ENCODE measurements around the gene ABLIM1.
A peak's percentile ranks its signal among the peaks of the same experiment; 100 is the strongest.

Gene ABLIM1

GRCh38 chr10:114575417-114576131 is 82.5 kb downstream of the ABLIM1 start:
- no peak for DNase-seq

DNA sequence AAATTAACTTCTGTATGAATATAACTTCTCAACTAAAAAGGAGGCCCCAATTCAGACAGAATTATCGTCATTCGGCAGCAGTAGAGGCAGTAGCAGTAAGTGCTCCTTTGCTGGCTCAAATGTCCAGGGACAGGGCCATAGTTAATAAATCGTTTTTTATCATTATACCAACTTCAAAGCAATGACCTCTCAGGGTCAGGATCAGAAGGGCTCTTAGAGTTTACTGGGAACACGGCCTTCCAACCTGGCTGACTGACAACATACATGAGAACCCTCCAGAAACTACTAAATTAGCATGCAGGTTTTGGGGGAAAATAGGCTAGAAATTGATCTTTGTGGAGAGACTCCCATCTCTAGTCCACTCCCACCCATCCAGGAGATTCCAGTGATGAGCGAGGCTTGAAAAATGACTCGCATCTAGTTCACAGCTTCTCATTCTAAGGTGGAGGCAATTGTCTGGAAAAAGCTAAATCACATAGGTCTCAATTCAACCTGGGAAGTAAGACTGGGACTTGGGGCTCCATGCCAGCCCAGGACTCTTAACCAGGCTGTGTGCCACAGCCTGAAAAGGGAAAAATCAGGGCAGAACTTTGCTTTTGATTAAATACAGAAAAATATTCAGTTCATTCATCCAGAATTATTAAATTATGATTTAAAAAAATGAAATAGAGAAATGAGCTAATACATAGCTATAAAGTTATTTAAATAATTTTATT is 84.6 kb downstream of the ABLIM1 start:
- DNase-seq: no peak

DNA sequence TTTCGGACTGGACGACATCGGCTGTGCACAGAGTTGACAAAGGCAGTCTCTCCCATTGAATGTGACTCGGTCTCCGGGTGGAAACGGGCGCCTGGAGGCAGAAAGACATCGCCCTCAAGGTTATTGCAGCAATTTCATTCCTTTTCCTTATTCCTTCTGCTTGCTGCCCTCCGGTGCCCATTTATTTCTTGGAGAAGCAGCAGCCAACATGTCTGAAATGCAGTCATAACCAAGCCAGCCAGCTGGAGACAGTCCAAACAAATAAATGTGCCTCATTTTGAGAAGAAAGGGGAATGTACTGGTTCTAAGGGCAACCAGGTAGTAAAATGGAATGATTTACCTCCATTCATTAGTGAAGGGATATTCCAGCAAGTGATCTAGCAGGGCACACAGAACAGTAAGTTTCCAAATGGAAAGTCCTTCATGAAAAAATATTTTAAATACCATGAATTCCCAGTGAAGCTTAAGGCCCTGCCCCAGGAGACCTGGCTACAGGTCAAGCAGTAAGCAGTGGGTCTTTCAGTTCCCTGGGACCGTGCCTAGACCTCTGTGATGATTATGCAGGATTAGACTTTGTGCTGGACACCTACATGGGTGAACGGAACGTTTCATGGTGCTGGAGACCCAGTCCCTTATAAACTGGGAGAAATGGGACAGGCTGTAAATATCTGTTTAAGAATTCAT is 86.6 kb downstream of the ABLIM1 start:
- DNase-seq: no peak

GRCh38 chr10:114566064-114566463 is 92.0 kb downstream of the ABLIM1 start:
- no peak for DNase-seq

DNA sequence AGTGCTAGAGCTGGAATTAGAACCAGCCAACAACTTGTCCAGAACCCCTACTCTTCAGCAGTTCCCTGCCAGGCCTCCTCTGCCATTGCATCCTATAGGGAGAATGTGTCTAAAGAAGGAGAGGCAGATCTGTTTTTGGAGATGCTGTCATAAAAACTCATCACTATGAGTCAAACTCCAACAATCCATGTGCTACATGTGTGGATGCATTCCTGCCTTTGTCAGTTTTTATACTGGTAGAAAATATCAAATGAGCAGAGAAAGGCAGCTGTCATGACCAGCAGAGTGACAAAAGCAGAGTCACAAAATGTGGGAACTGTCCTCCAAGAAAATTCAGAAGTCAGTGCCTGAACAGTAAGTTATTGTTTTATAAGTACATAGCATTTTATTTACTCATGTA is 93.0 kb downstream of the ABLIM1 start:
- no peak for DNase-seq

DNA sequence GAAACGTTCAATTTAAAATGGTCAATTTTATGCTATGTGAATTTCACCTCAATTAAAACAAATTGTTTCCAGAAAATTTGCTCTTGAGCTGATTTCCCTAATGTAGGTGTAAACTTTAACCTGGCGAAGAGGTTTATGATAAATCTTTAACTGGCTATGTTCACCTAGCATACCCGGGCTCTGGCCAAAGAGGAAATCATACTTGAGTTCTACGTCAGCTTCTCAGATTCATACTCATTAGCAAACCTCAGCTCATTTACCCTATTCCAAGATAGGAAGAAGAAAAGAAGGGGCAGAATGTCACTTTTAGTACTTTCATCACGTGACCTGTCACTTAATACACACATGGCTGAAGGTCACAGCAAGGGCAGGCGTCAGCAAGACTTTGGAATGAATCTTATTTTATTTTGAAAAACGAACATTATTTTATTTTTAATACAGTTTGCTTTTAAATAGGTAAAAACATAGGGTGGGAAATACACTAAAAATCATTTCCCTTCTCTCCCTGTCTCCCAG is 97.0 kb downstream of the ABLIM1 start:
- DNase-seq: no peak

DNA sequence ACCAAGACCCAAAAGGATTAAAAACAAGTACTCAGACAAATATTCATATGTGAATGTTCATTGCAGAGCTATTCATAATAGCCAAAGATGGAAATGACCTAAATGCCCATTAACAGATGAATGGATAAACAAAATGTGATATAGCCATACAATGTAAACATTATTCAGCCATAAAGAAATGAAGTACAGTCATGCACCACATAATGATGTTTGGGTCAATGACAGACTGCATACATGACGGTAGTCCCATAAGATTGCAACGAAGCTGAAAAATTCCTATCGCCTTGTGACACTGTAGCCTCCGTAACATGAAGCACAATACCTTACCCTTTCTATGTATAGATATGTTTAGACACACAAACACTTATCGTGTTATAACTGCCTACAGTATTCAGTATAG is 97.9 kb downstream of the ABLIM1 start:
- DNase-seq: no peak

- no peak for DNase-seq
Observed at GRCh38 chr10:114559636-114560035, 98.4 kb downstream of the ABLIM1 start.

DNA sequence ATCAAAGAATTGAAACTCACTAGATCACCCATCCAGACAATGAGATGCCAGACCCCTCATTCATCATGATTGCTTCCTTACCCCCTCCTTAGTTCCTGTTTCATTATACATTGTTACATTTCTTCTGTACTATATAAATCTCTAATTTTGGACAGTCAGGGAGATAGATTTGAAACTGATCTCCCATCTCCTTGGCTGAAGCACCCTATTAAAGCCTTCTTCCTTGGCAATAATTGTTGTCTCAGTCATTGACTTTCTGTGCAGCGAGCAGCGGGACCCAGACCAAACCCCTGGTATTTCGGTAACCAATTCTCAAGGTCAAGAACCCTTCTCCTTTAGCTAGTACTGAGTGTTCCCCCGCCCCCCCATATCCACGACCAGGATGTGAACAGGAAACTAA is 100.2 kb downstream of the ABLIM1 start:
- DNase-seq: no peak

DNA sequence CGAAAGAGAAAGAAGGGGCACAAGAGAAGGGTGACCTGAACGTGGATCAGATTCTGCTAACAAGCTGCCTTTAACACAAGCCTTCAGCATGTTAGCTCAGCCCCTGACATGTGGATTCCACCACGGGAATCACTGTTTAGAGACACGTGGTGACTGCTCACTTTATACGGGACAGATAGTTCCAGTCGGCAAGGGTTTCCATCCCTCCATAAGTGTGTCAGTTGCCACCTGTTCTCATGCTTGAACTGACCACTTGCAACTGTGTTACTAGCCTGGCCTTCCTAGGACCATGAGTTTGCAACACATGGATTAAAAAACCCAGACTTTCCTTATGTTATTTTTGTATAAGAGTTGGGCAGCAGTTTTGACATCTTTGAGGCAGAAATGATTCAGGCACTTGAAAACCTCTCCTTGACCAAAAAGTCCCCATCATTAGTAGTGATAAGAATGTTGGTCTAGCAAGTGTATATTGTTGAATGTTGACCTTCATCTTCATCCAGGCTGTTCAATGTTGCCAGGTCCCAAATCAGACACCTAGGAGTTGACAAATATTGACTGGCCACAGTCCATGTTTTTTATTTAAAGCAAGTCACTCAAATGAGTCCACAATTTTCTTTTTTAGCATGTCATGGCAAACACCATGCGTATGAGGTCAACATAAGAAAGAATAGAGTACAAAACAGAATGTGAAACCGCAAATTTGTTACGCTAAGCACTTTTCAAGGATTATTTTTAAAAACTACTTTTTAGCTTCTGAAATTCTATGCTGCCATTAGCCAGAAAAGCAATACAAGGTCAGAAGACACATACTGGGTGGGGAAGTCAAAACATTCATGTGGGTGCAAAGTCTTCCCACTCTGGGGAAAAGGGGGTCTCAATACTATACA is 101.6 kb downstream of the ABLIM1 start:
- DNase-seq: no peak

GRCh38 chr10:114553436-114553835 is 104.6 kb downstream of the ABLIM1 start:
- no peak for DNase-seq

DNA sequence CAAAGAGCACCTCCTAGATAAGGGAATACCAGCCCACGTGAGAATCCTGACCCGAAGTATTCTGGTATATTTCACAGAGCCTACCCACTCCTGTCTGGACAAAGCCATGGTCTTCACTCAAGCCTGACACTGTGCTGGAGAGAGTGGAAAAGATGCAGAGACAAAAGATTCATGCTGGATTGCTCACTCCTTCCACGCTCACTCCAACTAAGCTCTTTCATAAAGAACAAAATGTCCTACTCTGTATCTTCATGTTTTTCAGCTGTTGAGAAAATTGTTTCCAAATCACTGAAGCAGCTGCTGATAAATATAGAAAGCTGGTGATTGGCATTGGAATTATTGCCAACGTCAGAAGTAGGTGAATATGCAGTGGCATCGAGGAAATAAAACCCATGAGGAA is 106.0 kb downstream of the ABLIM1 start:
- no peak for DNase-seq

DNA sequence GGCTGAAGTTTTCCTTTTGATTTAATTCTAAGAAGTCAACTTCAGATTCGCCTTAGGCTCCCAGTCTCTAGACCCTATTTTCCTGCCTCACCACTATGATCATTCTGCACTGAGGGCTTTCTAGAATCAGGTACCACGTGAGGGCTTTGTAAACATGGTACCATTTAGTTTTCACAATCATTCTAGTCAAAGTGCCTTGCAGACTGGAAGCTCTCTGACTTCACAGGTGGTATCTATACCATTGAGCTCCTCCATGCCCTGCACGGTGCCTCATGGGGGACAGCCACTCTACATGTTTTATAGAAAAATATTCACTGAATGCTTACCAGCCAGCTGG is 106.5 kb downstream of the ABLIM1 start:
- no peak for DNase-seq

DNA sequence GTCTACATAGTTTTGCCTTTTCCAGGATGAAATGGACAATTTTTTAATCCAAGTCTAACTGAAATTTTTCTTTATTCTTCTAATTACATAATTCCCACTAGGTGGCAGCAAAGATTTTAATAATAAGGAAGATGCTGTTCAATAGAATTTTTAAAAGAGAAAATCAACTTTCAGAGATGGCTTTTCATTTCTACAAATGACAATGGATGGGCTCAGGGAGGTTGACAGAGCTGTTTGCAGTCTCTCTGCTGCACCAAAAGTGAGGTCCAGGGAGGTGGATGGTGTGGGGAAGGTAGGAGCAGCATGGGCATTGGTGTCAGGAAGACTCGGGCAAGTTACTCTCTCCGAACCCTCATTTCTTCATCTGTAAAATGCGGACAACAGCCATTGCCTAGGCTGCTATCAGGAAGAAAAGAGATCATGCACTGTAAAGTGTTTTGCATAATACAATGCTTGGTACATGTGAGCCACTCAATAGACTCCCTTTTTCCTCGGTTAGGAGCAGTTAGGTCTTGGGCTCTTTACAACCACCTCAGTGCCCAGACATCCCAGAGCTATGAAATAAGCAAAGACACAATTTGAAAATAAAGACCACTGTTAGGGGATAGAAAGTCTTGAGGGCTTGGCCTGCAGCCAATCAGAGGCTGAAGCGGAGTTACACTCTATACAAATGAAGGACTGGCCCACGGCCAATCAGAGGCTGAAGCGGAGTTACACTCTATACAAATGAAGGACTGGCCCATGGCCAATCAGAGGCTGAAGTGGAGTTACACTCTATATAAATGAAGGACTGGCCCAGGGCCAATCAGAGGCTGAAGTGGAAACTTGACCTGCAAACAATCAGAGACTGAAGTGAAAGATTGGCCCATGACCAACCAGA is 107.1 kb downstream of the ABLIM1 start:
- DNase-seq: peak; percentile 94

DNA sequence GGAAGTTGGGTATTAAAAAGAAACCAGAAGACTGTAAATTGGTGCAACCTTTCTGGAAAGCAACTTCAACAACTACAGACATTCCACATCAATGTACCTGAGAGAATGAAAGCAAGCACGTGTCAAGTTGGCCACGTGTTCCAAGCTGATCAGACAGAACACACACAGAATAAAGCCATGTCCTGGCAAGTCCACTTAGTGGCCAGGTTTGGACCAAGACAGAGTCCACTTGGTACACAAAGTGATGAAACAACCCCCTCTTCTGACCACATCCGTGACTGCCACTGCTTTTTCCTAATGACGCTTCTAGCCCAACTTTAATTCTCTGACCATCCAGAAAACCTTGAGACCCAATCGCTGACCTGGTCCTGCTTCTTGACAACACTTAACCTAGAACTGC is 109.4 kb downstream of the ABLIM1 start:
- DNase-seq: peak; percentile 30

DNA sequence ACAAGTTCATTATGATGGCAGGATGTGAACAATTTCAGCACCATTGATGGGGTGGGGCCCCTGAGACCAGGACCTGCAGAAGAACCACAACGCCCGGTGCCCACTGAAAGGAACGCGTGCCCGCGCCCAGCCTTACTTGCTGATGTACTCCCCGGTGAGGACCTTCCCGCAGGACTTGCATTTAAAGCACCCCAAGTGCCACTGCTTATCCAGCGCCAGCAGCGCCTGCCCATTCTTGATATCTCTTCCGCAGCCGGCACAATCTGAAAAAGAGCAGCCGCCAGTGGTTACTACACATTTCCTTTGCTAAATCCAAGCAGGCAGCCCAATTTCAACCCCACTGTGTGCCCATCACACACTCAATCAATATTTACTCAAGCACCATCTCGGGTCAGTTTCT is 110.6 kb downstream of the ABLIM1 start:
- DNase-seq: no peak

DNA sequence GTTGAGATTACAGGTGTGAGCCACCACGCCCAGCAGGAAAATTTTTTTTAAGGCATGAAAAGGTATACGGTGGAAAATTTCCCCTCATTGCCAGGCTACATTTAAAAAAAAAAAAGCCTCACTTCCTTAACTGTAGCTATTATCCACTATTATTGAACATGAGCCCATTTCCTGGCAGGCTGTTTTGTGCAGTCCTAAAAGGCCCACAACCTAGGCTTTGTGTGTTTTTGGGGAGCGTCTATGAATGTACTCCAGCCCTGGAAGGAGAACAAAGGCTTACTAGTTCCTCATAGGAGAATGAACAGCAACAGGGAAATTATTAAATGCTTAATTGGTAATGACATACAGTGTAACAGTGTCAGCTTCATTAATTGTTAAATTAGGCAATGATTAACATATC is 111.0 kb downstream of the ABLIM1 start:
- no peak for DNase-seq

DNA sequence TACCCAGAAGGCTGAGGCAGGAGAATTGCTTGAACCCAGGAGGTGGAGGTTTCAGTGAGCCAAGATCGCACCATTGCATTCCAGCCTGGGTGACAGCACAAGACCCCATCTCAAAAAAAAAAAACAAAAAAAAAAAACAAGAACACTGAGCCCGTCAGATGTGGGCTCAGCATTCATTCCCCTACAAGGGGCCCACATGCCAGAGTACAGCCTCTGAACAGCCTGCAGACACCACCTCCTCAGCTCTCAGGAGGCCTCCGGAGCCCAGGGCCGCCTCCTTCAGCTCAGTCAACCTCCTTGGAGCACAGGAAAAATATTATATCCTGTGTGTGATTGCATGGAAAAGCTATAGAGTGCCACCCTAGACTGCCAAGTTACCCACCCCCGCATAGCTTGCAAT is 112.3 kb downstream of the ABLIM1 start:
- DNase-seq: no peak

DNA sequence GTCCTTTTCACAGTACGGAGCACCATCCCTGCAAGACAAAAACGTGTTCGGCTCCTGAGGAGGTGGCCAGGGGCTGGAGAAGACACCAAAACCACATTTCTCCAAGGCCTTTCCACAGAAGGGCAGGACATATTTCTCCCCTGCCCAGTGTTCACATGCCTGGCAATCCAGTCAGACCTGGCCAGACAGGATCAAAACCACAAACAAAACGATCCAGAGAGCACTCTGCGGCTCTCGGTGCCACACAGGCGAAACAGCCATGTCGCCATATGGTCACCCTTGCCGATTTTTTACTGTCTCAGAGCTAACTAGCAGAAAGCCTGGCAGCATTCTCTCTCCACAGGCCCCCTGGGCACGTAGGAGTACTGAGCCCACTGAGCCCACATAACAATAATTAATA is 113.0 kb downstream of the ABLIM1 start:
- DNase-seq: no peak

GRCh38 chr10:114544045-114544659 is 113.9 kb downstream of the ABLIM1 start:
- DNase-seq: no peak

DNA sequence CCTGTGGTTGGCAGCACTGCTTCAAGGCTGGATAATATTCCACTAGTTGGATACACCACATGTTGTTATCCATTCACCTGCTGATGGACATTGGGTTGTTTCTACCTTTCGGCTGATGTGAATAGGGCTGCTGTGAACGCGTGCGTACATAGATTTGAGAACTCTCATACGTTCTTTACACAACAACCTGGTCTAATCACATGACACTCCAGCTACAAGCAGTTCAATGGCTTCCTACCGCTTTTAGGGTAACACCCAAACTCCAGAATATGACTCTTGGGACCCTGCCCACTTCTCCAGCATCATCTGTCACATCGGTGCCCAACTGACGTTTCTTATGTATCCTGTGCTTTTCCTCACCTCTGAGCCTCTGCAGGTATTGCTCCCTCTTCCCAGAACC is 114.6 kb downstream of the ABLIM1 start:
- no peak for DNase-seq

- DNase-seq: no peak
Observed at GRCh38 chr10:114542373-114542772, 115.7 kb downstream of the ABLIM1 start.

Data from NCI-H510A treated with DMSO at 0.1 percent for 48 hours (cell line).